ENCODE data around the gene C14orf93. TPM values are rescaled to one million over a fixed set of nuclear protein-coding genes. Genes with fewer than 3 reads are reported as not detected.

C14orf93 gene
- total and polyA plus RNA-seq, 9 of the 15 experiments (the other 6 are each of a cell fraction or from before 2014, with no cell fraction given): 2.2 to 22.4 (median 16.1) TPM

DNA sequence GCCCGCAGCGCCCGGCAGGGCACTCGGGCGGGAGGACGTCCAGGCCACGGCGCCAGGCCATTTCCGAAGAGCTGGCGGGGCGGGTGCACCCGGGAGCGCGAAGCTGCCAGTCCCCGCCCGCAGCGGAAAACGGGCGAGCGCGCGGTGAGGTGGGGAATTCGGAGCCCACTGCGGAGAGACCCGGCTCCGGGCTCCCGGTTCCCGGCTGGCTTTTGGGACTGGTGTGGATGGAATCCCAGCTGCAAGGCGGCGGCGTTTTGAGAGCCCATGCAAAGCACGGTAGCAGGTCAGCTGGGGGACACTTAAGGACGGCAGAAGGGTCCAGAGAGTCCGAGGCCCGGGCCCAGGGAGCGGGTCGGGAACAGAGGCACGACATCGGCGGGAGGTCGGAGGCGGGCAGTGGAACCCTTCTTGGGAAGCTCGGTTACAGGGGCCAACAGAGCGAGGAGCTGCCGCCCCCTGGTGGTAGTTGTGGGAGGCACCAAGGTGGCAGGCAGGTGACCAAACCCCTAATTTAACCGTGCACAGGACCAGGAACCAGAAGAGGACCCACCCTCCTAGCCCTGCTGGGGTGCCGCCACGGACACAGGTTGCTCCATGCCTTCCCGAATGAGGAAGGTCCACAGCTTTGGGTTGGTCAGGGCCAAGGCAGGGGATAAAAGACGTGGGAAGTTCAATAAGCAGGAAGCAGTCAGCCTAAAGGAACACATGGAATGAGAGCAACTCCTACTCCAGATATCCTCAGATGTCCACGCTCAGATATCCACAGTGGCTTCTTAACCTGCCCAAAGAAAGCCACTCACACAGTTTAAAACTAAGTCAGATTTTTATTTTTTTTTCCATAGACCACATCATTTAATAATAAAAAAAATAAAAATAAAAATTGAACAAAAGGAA, 48.1 kb upstream of the C14orf93 start (continued):
- TF ChIP-seq, protein P1, sequence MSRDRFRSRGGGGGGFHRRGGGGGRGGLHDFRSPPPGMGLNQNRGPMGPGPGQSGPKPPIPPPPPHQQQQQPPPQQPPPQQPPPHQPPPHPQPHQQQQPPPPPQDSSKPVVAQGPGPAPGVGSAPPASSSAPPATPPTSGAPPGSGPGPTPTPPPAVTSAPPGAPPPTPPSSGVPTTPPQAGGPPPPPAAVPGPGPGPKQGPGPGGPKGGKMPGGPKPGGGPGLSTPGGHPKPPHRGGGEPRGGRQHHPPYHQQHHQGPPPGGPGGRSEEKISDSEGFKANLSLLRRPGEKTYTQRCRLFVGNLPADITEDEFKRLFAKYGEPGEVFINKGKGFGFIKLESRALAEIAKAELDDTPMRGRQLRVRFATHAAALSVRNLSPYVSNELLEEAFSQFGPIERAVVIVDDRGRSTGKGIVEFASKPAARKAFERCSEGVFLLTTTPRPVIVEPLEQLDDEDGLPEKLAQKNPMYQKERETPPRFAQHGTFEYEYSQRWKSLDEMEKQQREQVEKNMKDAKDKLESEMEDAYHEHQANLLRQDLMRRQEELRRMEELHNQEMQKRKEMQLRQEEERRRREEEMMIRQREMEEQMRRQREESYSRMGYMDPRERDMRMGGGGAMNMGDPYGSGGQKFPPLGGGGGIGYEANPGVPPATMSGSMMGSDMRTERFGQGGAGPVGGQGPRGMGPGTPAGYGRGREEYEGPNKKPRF (IDR thresholded peaks at IDR 0.05; ENCODE audit: low read depth, low read length): no peak
- TF ChIP-seq NR2F6 (CRISPR knock-in tag; IDR thresholded peaks at IDR 0.05) (0 out of 2 replicates have a peak, but pooled peaks have one; percentile 36), MAZ (CRISPR knock-in tag; conservative IDR thresholded peaks at IDR 0.05 in 1 of 2, IDR thresholded peaks at IDR 0.05 in 1 of 2) (peak; percentile 54 to 73), MLLT1 (IDR thresholded peaks at IDR 0.05) (0 out of 4 replicates have a peak, but pooled peaks of 1 of the 2 experiments have one; percentile 28), PTBP1 (IDR thresholded peaks at IDR 0.05; ENCODE audit: low read depth, low read length) (no peak), SIRT6 (IDR thresholded peaks at IDR 0.05; ENCODE audit: low read depth, low read length) (no peak), NFIX (CRISPR knock-in tag; IDR thresholded peaks at IDR 0.05; ENCODE audit: low read depth) (no peak), KAT7 (CRISPR knock-in tag; IDR thresholded peaks at IDR 0.05; ENCODE audit: borderline replicate concordance) (peak; percentile 93; the same call in 1 of the 2 replicates), RUNX1 (IDR thresholded peaks at IDR 0.05; ENCODE audit: low read depth) (no peak), ARID3A (IDR thresholded peaks at IDR 0.05; ENCODE audit: borderline replicate concordance, low read depth, low read length) (no peak), SMC3 (conservative IDR thresholded peaks at IDR 0.05; ENCODE audit: insufficient read depth, low read depth, low read length) (peak; percentile 98), ZNF644 (tag; IDR thresholded peaks at IDR 0.05; ENCODE audit: low read depth) (no peak), NONO (IDR thresholded peaks at IDR 0.05; ENCODE audit: low read depth in 2 of 2, low read length in 1 of 2) (no peak; a peak in 1 of 4 replicates), BHLHE40 (IDR thresholded peaks at IDR 0.05; ENCODE audit: low read length) (peak; percentile 94), MEF2D (tag; conservative IDR thresholded peaks at IDR 0.05; ENCODE audit: low read depth) (no peak), HMG20B (CRISPR knock-in tag; IDR thresholded peaks at IDR 0.05) (0 out of 2 replicates have a peak, but pooled peaks have one; percentile 63), FOXP1 (CRISPR knock-in tag; IDR thresholded peaks at IDR 0.05) (no peak), BCOR (IDR thresholded peaks at IDR 0.05) (no peak)
- TF ChIP-seq, protein P2, sequence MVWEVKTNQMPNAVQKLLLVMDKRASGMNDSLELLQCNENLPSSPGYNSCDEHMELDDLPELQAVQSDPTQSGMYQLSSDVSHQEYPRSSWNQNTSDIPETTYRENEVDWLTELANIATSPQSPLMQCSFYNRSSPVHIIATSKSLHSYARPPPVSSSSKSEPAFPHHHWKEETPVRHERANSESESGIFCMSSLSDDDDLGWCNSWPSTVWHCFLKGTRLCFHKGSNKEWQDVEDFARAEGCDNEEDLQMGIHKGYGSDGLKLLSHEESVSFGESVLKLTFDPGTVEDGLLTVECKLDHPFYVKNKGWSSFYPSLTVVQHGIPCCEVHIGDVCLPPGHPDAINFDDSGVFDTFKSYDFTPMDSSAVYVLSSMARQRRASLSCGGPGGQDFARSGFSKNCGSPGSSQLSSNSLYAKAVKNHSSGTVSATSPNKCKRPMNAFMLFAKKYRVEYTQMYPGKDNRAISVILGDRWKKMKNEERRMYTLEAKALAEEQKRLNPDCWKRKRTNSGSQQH (CRISPR knock-in tag; IDR thresholded peaks at IDR 0.05): peak; percentile 45; the same call in 1 of the 2 replicates
